ENCODE measurements around the gene DGAT2. TPM values are rescaled to one million over a fixed set of nuclear protein-coding genes. Genes with fewer than 3 reads are reported as not detected.
"Not testable (repeated sequence)": the region's sequence is repeated elsewhere in the genome, so short reads cannot be mapped to it uniquely, and the experiment has no call there.

Gene DGAT2
- total RNA-seq, 2 experiments from 2014 or later: 0.37 to 0.76 TPM

GRCh38 chr11:75734491-75735180 lies 33.9 kb upstream of the DGAT2 start:
- no peaks in the 10 kb centered on the region for H3K9me3 Mint-ChIP-seq (ENCODE audit: insufficient read depth)
- H3K4me1 Mint-ChIP-seq (ENCODE audit: low read depth): no peaks in the 10 kb centered on the region
- H3K27ac Mint-ChIP-seq: no peak overlapping the region
- H3K27me3 Mint-ChIP-seq (ENCODE audit: low read depth): peaks cover 6% of the 10 kb centered on the region
- DNase-seq (no peak), ATAC-seq (no peak)
- ChIA-PET CTCF (interaction anchor here (1.1 to 2.0 kb wide), 2 partner anchors 12 to 29 kb away, joined by 3 to 7 read pairs; no protein-coding TSS in a partner anchor), POLR2A (interaction anchor here (0.6 kb wide), 1 partner anchor 60 kb away, joined by 3 read pairs; no protein-coding TSS in a partner anchor)
- H3K4me3 Mint-ChIP-seq: no peak overlapping the region
- H3K36me3 Mint-ChIP-seq (ENCODE audit: low read depth): no peaks in the 10 kb centered on the region

- H3K36me3 Mint-ChIP-seq (ENCODE audit: low read depth): no peaks in the 10 kb centered on the region
- peaks cover 9% of the 10 kb centered on the region for H3K27me3 Mint-ChIP-seq (ENCODE audit: low read depth)
- no peak overlapping the region for H3K4me3 Mint-ChIP-seq
- H3K9me3 Mint-ChIP-seq (ENCODE audit: insufficient read depth): no peaks in the 10 kb centered on the region
- DNase-seq: no peak
- ChIA-PET POLR2A (interaction anchor here (0.6 kb wide), 1 partner anchor 61 kb away, joined by 3 read pairs; no protein-coding TSS in a partner anchor), CTCF (interaction anchor here (2.0 kb wide), 1 partner anchor 12 kb away, joined by 7 read pairs; no protein-coding TSS in a partner anchor)
- no peak overlapping the region for H3K27ac Mint-ChIP-seq
- no peak for ATAC-seq
- H3K4me1 Mint-ChIP-seq (ENCODE audit: low read depth): no peaks in the 10 kb centered on the region
Measured at GRCh38 chr11:75735181-75735845, 33.3 kb upstream of the DGAT2 start.

GRCh38 chr11:75737314-75737713 lies 31.3 kb upstream of the DGAT2 start:
- H3K36me3 Mint-ChIP-seq (ENCODE audit: low read depth): no peaks in the 10 kb centered on the region

GRCh38 chr11:75740681-75741080 lies 27.9 kb upstream of the DGAT2 start:
- Mint-ChIP-seq H3K4me3 (no peak overlapping the region), H3K9me3 (ENCODE audit: insufficient read depth) (no peaks in the 10 kb centered on the region), H3K27me3 (ENCODE audit: low read depth) (peaks cover 31% of the 10 kb centered on the region), H3K36me3 (ENCODE audit: low read depth) (no peaks in the 10 kb centered on the region), H3K27ac (no peak overlapping the region), H3K4me1 (ENCODE audit: low read depth) (no peaks in the 10 kb centered on the region)
- DNase-seq (no peak), ATAC-seq (no peak)
- ChIA-PET POLR2A (no interaction called here), CTCF (no interaction called here)

More at GRCh38 chr11:75737314-75737713, 31.3 kb upstream of the DGAT2 start:
- POLR2A ChIA-PET: no interaction called here
- H3K27me3 Mint-ChIP-seq (ENCODE audit: low read depth): peaks cover 17% of the 10 kb centered on the region
- H3K27ac Mint-ChIP-seq: no peak overlapping the region
- H3K4me3 Mint-ChIP-seq: no peak overlapping the region
- H3K9me3 Mint-ChIP-seq (ENCODE audit: insufficient read depth): no peaks in the 10 kb centered on the region
- H3K4me1 Mint-ChIP-seq (ENCODE audit: low read depth): no peaks in the 10 kb centered on the region
- no peak for ATAC-seq
- no peak for DNase-seq
- CTCF ChIA-PET: no interaction called here

GRCh38 chr11:75743159-75743558 lies 25.4 kb upstream of the DGAT2 start:
- H3K4me3 Mint-ChIP-seq; CTCF ChIA-PET; H3K36me3 Mint-ChIP-seq (ENCODE audit: low read depth); ATAC-seq; POLR2A ChIA-PET; H3K27ac Mint-ChIP-seq; DNase-seq; H3K9me3 Mint-ChIP-seq (ENCODE audit: insufficient read depth); H3K4me1 Mint-ChIP-seq (ENCODE audit: low read depth): not testable (repeated sequence)
- H3K27me3 Mint-ChIP-seq (ENCODE audit: low read depth): peaks cover 31% of the 10 kb centered on the region

- Mint-ChIP-seq H3K27ac (no peak overlapping the region), H3K9me3 (ENCODE audit: insufficient read depth) (no peaks in the 10 kb centered on the region), H3K4me3 (no peak overlapping the region), H3K36me3 (ENCODE audit: low read depth) (no peaks in the 10 kb centered on the region), H3K27me3 (ENCODE audit: low read depth) (peaks cover 28% of the 10 kb centered on the region), H3K4me1 (ENCODE audit: low read depth) (no peaks in the 10 kb centered on the region)
- DNase-seq (no peak), ATAC-seq (no peak)
- POLR2A ChIA-PET: no interaction called here
- CTCF ChIA-PET: no interaction called here
Measured at GRCh38 chr11:75743711-75744563, 24.6 kb upstream of the DGAT2 start.

GRCh38 chr11:75745807-75746206 lies 22.8 kb upstream of the DGAT2 start:
- no peak for DNase-seq
- Mint-ChIP-seq H3K9me3 (ENCODE audit: insufficient read depth) (no peaks in the 10 kb centered on the region), H3K27ac (no peak overlapping the region), H3K36me3 (ENCODE audit: low read depth) (no peaks in the 10 kb centered on the region), H3K4me3 (no peak overlapping the region), H3K27me3 (ENCODE audit: low read depth) (peaks cover 22% of the 10 kb centered on the region), H3K4me1 (ENCODE audit: low read depth) (no peaks in the 10 kb centered on the region)
- ChIA-PET CTCF (interaction anchor here (1.2 kb wide), 1 partner anchor 40 kb away, joined by 3 read pairs; no protein-coding TSS in a partner anchor), POLR2A (no interaction called here)
- ATAC-seq: no peak

GRCh38 chr11:75748729-75749273 lies 19.8 kb upstream of the DGAT2 start:
- not testable (repeated sequence) for H3K4me1 Mint-ChIP-seq (ENCODE audit: low read depth)

GRCh38 chr11:75754933-75755332 lies 13.6 kb upstream of the DGAT2 start:
- H3K4me1 Mint-ChIP-seq (ENCODE audit: low read depth); H3K27ac Mint-ChIP-seq; H3K36me3 Mint-ChIP-seq (ENCODE audit: low read depth); H3K27me3 Mint-ChIP-seq (ENCODE audit: low read depth); H3K9me3 Mint-ChIP-seq (ENCODE audit: insufficient read depth); POLR2A ChIA-PET; H3K4me3 Mint-ChIP-seq; ATAC-seq; CTCF ChIA-PET; DNase-seq: not testable (repeated sequence)

More at GRCh38 chr11:75748729-75749273, 19.8 kb upstream of the DGAT2 start:
- H3K36me3 Mint-ChIP-seq (ENCODE audit: low read depth); H3K9me3 Mint-ChIP-seq (ENCODE audit: insufficient read depth); ATAC-seq; H3K4me3 Mint-ChIP-seq; POLR2A ChIA-PET; CTCF ChIA-PET; DNase-seq; H3K27ac Mint-ChIP-seq: not testable (repeated sequence)
- H3K27me3 Mint-ChIP-seq (ENCODE audit: low read depth): peaks cover 12% of the 10 kb centered on the region

GRCh38 chr11:75757651-75758050 lies 10.9 kb upstream of the DGAT2 start:
- H3K4me3 Mint-ChIP-seq: no peak overlapping the region
- H3K9me3 Mint-ChIP-seq (ENCODE audit: insufficient read depth): no peaks in the 10 kb centered on the region
- no peak overlapping the region for H3K27ac Mint-ChIP-seq
- H3K27me3 Mint-ChIP-seq (ENCODE audit: low read depth): peaks cover 8% of the 10 kb centered on the region
- H3K4me1 Mint-ChIP-seq (ENCODE audit: low read depth): no peaks in the 10 kb centered on the region
- no peaks in the 10 kb centered on the region for H3K36me3 Mint-ChIP-seq (ENCODE audit: low read depth)
- DNase-seq (no peak), ATAC-seq (no peak)
- ChIA-PET POLR2A (no interaction called here), CTCF (no interaction called here)

GRCh38 chr11:75759832-75760231 lies 8.7 kb upstream of the DGAT2 start:
- Mint-ChIP-seq H3K4me3 (no peak overlapping the region), H3K27ac (no peak overlapping the region), H3K9me3 (ENCODE audit: insufficient read depth) (no peaks in the 10 kb centered on the region), H3K4me1 (ENCODE audit: low read depth) (no peaks in the 10 kb centered on the region), H3K36me3 (ENCODE audit: low read depth) (no peaks in the 10 kb centered on the region), H3K27me3 (ENCODE audit: low read depth) (peaks cover 8% of the 10 kb centered on the region)
- CTCF ChIA-PET: no interaction called here
- POLR2A ChIA-PET: no interaction called here
- no peak for ATAC-seq
- DNase-seq: no peak

- CTCF ChIA-PET: no interaction called here
Measured at GRCh38 chr11:75760243-75760642, 8.3 kb upstream of the DGAT2 start.

More at GRCh38 chr11:75760243-75760642, 8.3 kb upstream of the DGAT2 start:
- Mint-ChIP-seq H3K4me1 (ENCODE audit: low read depth) (no peaks in the 10 kb centered on the region), H3K36me3 (ENCODE audit: low read depth) (no peaks in the 10 kb centered on the region), H3K27ac (no peak overlapping the region), H3K4me3 (no peak overlapping the region), H3K9me3 (ENCODE audit: insufficient read depth) (no peaks in the 10 kb centered on the region), H3K27me3 (ENCODE audit: low read depth) (peaks cover 8% of the 10 kb centered on the region)
- POLR2A ChIA-PET: no interaction called here
- no peak for DNase-seq
- no peak for ATAC-seq
